ENCODE measurements around the gene ACSF3. TPM values are rescaled to one million over a fixed set of nuclear protein-coding genes. Genes with fewer than 3 reads are reported as not detected.
"Not testable (repeated sequence)": the region's sequence is repeated elsewhere in the genome, so short reads cannot be mapped to it uniquely, and the experiment has no call there.

Gene ACSF3
- total RNA-seq, 1 experiment from 2014 or later, result 74.5 TPM

DNA sequence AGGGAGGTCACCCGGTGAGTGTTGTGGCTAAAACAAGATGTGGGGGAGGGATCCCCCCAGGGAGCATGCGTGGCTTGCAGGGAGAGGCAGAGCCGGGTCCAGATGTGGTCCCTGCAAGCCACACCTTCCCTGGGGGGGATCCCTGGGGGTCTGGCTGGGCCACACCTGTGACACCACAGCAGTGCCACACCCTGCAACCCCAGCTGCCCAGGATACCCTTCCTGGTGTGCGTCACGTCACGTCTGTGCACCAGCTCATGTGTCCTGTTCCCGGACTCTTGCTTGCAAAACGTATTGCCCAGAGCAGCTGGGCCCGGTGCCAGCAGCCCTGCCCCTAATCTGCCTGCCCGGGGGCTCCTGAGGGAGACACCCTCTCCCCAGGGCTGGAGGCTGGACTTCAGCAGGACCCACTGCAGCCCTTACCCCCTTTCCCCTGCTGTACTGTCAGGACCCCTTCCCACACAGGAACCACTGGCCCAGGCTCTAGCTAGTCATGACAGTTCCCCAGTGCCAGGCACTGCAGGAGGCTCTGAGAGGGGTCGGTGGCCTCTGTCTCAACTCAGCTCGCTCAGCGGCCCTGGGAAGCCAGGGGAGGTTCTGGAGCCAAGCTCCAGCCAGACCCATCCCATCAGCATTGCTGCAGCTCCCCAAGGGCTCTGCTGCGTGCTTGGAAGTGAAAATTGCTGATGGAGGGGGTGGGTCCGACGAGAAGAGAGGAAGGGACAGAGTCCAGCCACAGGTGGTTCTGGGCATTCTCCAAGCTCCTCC, 25.8 kb upstream of the ACSF3 start:
- ATAC-seq, result no peak
- H3K9me2 ChIP-seq (ENCODE audit: insufficient read depth), result no peaks in the 10 kb centered on the region
- TF ChIP-seq TCF7L2 (IDR thresholded peaks at IDR 0.05; ENCODE audit: borderline replicate concordance, extremely low read depth, insufficient read depth, insufficient read length) (no peak), SP1 (IDR thresholded peaks at IDR 0.05; ENCODE audit: low read depth) (no peak), FOSL1 (IDR thresholded peaks at IDR 0.05; ENCODE audit: low read depth) (no peak), JUND (IDR thresholded peaks at IDR 0.05) (no peak), EZH2phosphoT487 (IDR thresholded peaks at IDR 0.05; ENCODE audit: borderline replicate concordance) (no peak), ELF1 (IDR thresholded peaks at IDR 0.05; ENCODE audit: borderline replicate concordance, low read depth) (no peak), CEBPB (IDR thresholded peaks at IDR 0.05; ENCODE audit: low read depth) (no peak), ZFX (IDR thresholded peaks at IDR 0.05) (no peak), SRF (IDR thresholded peaks at IDR 0.05; ENCODE audit: low read depth) (no peak), EZH2 (IDR thresholded peaks at IDR 0.05) (no peak), ZNF274 (IDR thresholded peaks at IDR 0.05; ENCODE audit: low read depth, low read length) (no peak), POLR2A (IDR thresholded peaks at IDR 0.05; ENCODE audit: borderline replicate concordance, extremely low read depth, insufficient read depth, insufficient read length) (no peak)
- TF ChIP-seq, protein P1, sequence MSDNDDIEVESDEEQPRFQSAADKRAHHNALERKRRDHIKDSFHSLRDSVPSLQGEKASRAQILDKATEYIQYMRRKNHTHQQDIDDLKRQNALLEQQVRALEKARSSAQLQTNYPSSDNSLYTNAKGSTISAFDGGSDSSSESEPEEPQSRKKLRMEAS (IDR thresholded peaks at IDR 0.05), result no peak
- TF ChIP-seq, protein P2, sequence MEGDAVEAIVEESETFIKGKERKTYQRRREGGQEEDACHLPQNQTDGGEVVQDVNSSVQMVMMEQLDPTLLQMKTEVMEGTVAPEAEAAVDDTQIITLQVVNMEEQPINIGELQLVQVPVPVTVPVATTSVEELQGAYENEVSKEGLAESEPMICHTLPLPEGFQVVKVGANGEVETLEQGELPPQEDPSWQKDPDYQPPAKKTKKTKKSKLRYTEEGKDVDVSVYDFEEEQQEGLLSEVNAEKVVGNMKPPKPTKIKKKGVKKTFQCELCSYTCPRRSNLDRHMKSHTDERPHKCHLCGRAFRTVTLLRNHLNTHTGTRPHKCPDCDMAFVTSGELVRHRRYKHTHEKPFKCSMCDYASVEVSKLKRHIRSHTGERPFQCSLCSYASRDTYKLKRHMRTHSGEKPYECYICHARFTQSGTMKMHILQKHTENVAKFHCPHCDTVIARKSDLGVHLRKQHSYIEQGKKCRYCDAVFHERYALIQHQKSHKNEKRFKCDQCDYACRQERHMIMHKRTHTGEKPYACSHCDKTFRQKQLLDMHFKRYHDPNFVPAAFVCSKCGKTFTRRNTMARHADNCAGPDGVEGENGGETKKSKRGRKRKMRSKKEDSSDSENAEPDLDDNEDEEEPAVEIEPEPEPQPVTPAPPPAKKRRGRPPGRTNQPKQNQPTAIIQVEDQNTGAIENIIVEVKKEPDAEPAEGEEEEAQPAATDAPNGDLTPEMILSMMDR (IDR thresholded peaks at IDR 0.05 in 2 of 3, conservative IDR thresholded peaks at IDR 0.05 in 1 of 3; ENCODE audit: borderline replicate concordance in 1 of 3, insufficient read depth in 1 of 3, low read depth in 2 of 3, low read length in 2 of 3), result no peak
- H3K27me3 ChIP-seq (ENCODE audit: insufficient read depth, low read length), result 0 out of 2 replicates have a peak, but pooled peaks cover 12% of the 10 kb centered on the region
- H3K36me3 ChIP-seq (ENCODE audit: control insufficient read depth in 1 of 2, insufficient read depth in 2 of 2, low read length in 2 of 2), result no peaks in the 10 kb centered on the region
- no peaks in the 10 kb centered on the region for H4K20me1 ChIP-seq (ENCODE audit: insufficient read depth)
- CTCF ChIA-PET, result no interaction called here
- H3K9me3 ChIP-seq (ENCODE audit: control insufficient read depth in 1 of 2, insufficient read depth in 1 of 2, low read depth in 1 of 2, low read length in 2 of 2), result no peaks in the 10 kb centered on the region; a peak in 1 of 4 replicates
- no TSS peak for BruUV-seq (replicated peaks)
- no peak overlapping the region for H3K4me2 ChIP-seq (ENCODE audit: low read length)
- no peak overlapping the region for H2AFZ ChIP-seq (ENCODE audit: low read depth, low read length, poor library complexity, severe bottlenecking)
- POLR2A ChIA-PET, result interaction anchor here (0.8 kb wide), 1 partner anchor 15 kb away, joined by 3 read pairs; no protein-coding TSS in a partner anchor
- RAD21 ChIA-PET (ENCODE audit: low non-redundant PET in 1 of 2, low total read pairs in 2 of 2, uncharacterized antibody in 2 of 2, unreplicated experiment in 2 of 2), result no interaction called here
- H3K27ac ChIP-seq (ENCODE audit: low read depth, low read length), result no peak overlapping the region
- intact Hi-C loops (cut with micrococcal nuclease), result no loop called here
- DNase-seq (ENCODE audit: low read depth, low spot score), result no peak
- H3K4me1 ChIP-seq (ENCODE audit: control insufficient read depth in 1 of 2, insufficient read depth in 2 of 2, low read length in 2 of 2), result no peaks in the 10 kb centered on the region
- no peaks in the 10 kb centered on the region for H3K79me2 ChIP-seq (ENCODE audit: insufficient read depth, low read length)
- no peak overlapping the region for H3K4me3 ChIP-seq (replicated peaks in 1 of 2; ENCODE audit: low read depth in 1 of 2, low read length in 2 of 2)
- no peak overlapping the region for H3K9ac ChIP-seq (ENCODE audit: low read length)

DNA sequence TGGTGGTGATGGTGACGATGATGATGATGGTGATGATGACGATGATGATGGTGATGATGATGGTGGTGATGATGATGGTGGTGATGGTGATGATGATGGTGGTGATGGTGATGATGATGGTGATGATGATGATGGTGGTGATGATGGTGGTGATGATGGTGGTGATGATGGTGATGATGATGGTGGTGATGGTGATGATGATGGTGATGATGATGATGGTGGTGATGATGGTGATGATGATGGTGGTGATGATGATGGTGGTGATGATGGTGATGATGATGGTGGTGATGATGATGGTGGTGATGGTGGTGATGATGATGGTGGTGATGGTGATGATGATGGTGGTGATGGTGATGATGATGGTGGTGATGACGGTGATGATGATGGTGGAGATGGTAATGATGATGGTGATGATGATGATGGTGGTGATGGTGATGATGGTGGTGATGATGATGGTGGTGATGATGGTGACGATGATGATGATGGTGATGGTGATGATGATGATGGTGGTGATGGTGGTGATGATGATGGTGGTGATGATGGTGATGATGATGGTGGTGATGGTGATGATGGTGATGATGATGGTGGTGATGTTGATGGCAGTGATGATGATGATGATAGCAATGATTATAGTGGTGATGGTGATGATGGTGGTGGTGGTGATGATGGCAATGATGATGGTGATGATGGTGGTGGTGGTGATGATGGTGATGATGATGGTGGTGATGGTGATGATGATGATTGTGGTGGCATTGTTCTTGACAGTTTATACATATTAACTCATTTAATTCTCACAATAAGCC, 24.6 kb upstream of the ACSF3 start:
- BruUV-seq (replicated peaks); H3K9me3 ChIP-seq (ENCODE audit: control insufficient read depth in 1 of 2, insufficient read depth in 1 of 2, low read depth in 1 of 2, low read length in 2 of 2); H3K9ac ChIP-seq (ENCODE audit: low read length); DNase-seq (ENCODE audit: low read depth, low spot score); H3K79me2 ChIP-seq (ENCODE audit: insufficient read depth, low read length); POLR2A ChIA-PET; RAD21 ChIA-PET (ENCODE audit: low non-redundant PET in 1 of 2, low total read pairs in 2 of 2, uncharacterized antibody in 2 of 2, unreplicated experiment in 2 of 2); CTCF ChIA-PET; H3K4me3 ChIP-seq (replicated peaks in 1 of 2; ENCODE audit: low read depth in 1 of 2, low read length in 2 of 2); H3K36me3 ChIP-seq (ENCODE audit: control insufficient read depth in 1 of 2, insufficient read depth in 2 of 2, low read length in 2 of 2); H3K27ac ChIP-seq (ENCODE audit: low read depth, low read length); H3K4me1 ChIP-seq (ENCODE audit: control insufficient read depth in 1 of 2, insufficient read depth in 2 of 2, low read length in 2 of 2); ATAC-seq; intact Hi-C loops (cut with micrococcal nuclease); H2AFZ ChIP-seq (ENCODE audit: low read depth, low read length, poor library complexity, severe bottlenecking); H3K9me2 ChIP-seq (ENCODE audit: insufficient read depth); H3K4me2 ChIP-seq (ENCODE audit: low read length); H4K20me1 ChIP-seq (ENCODE audit: insufficient read depth): not testable (repeated sequence)
- 0 out of 2 replicates have a peak, but pooled peaks cover 12% of the 10 kb centered on the region for H3K27me3 ChIP-seq (ENCODE audit: insufficient read depth, low read length)
